SK-N-SH (cell line): Measurements from ENCODE around the gene PIGC. TPM values are rescaled to one million over a fixed set of nuclear protein-coding genes. Genes with fewer than 3 reads are reported as not detected.

Experiments used
- CTCF ChIA-PET: fragments of 300-600, 350-600 bp; formaldehyde crosslinking; extraction: SDS; loops from one replicate; lab custom pipeline; 2021; lab: Yijun Ruan, JAX
- POLR2A ChIA-PET: fragments of 350-600 bp; sonication (Branson Sonifier 250); formaldehyde crosslinking; extraction: SDS; loops from one replicate; lab custom pipeline; 2020; ENCODE audit warnings: antibody characterized with exemption, inconsistent platforms; lab: Yijun Ruan, JAX
- DNase-seq: peaks from one replicate; pipeline ENCODE4 v3.0.0; 2012
- H2AFZ ChIP-seq: fragments of 200-600 bp; sonication (generic); 2 replicates; pipeline ENCODE4 v1.8.1; 2016; ENCODE audit warnings: antibody characterized with exemption, mild to moderate bottlenecking, low read depth
- H3F3A ChIP-seq: fragments of 200-600 bp; sonication (generic); replicated peaks from 2 replicates; pipeline ENCODE3; 2016; ENCODE audit warnings: antibody characterized with exemption, mild to moderate bottlenecking; ENCODE audit not compliant: insufficient read depth
- H3K27ac ChIP-seq, 2 experiments: fragments of 200-500 bp in 1 of 2; fragments of 200-600 bp in 1 of 2; sonication (Bioruptor generic) in 1 of 2; sonication (generic), shearing (Covaris generic) in 1 of 2; 2 replicates each; pipeline versions ENCODE4 v1.5.1 to v1.6.1; 2014 to 2016; ENCODE audit warnings: low read depth in 2 of 2, inconsistent platforms in 1 of 2, low read length in 1 of 2, mild to moderate bottlenecking in 1 of 2, mixed read lengths in 1 of 2
- H3K27me3 ChIP-seq: fragments of 200-600 bp; sonication (generic), shearing (Covaris generic); 2 replicates; pipeline ENCODE4 v1.6.1; 2016; ENCODE audit warnings: mixed run types; ENCODE audit not compliant: insufficient read depth
- H3K36me3 ChIP-seq, 2 experiments: fragments of 200-500 bp in 1 of 2; fragments of 200-600 bp in 1 of 2; sonication (Bioruptor generic) in 1 of 2; sonication (generic) in 1 of 2; replicated peaks in 1 of 2; 2 replicates each; pipeline versions ENCODE3 to v1.5.1; 2014 to 2016; ENCODE audit warnings: low read length in 1 of 2, mild to moderate bottlenecking in 1 of 2; ENCODE audit not compliant: insufficient read depth in 2 of 2, control insufficient read depth in 1 of 2
- H3K4me1 ChIP-seq, 2 experiments: fragments of 200-500 bp in 1 of 2; fragments of 200-600 bp in 1 of 2; sonication (Bioruptor generic) in 1 of 2; sonication (generic), shearing (Covaris generic) in 1 of 2; 2 replicates each; pipeline versions ENCODE4 v1.5.1 to v1.6.1; 2014 to 2016; ENCODE audit warnings: low read depth in 1 of 2, low read length in 1 of 2, mixed run types in 1 of 2; ENCODE audit not compliant: insufficient read depth in 2 of 2, control insufficient read depth in 1 of 2
- H3K4me2 ChIP-seq: fragments of 200-600 bp; sonication (generic), shearing (Covaris generic); 2 replicates; pipeline ENCODE4 v1.6.1; 2017; ENCODE audit warnings: mixed run types
- H3K4me3 ChIP-seq, 2 experiments: fragments of 200-500 bp in 1 of 2; fragments of 200-600 bp in 1 of 2; sonication (Bioruptor generic) in 1 of 2; sonication (generic), shearing (Covaris generic) in 1 of 2; 2 replicates each; pipeline versions ENCODE4 v1.5.1 to v1.8.1; 2014 to 2016; ENCODE audit warnings: low read depth in 2 of 2, inconsistent platforms in 1 of 2, low read length in 1 of 2, mild to moderate bottlenecking in 1 of 2, mixed read lengths in 1 of 2, moderate library complexity in 1 of 2
- H3K79me2 ChIP-seq: fragments of 200-600 bp; sonication (generic); 2 replicates; pipeline ENCODE4 v1.8.1; 2017; ENCODE audit warnings: mild to moderate bottlenecking; ENCODE audit not compliant: insufficient read depth
- H3K9ac ChIP-seq: fragments of 200-600 bp; sonication (generic); 2 replicates; pipeline ENCODE4 v1.6.1; 2017; ENCODE audit warnings: mixed run types
- H3K9me2 ChIP-seq: fragments of 200-600 bp; sonication (generic); 2 replicates; pipeline ENCODE4 v1.6.1; 2017; ENCODE audit warnings: mixed run types
- H3K9me3 ChIP-seq: fragments of 200-600 bp; sonication (generic); 2 replicates; pipeline ENCODE4 v1.6.1; 2017; ENCODE audit warnings: mixed run types, mild to moderate bottlenecking, moderate library complexity
- H4K20me1 ChIP-seq: fragments of 200-600 bp; sonication (generic); 2 replicates; pipeline ENCODE4 v1.6.1; 2017; ENCODE audit warnings: mild to moderate bottlenecking, mixed run types; ENCODE audit not compliant: insufficient read depth
- CHD2 ChIP-seq: fragments of 150-350 bp; IDR thresholded peaks from 2 replicates; pipeline ENCODE4 v1.6.1; 2018; ENCODE audit warnings: low read length; ENCODE audit not compliant: partially characterized antibody
- EP300 ChIP-seq, 2 experiments: IDR thresholded peaks; 2 replicates each; pipeline versions ENCODE4 v1.4.0 to v1.6.1; 2012; ENCODE audit warnings: borderline replicate concordance in 1 of 2, low read depth in 1 of 2, low read length in 1 of 2
- FOSL2 ChIP-seq: IDR thresholded peaks from 2 replicates; pipeline ENCODE4 v1.4.0; 2012; ENCODE audit warnings: low read depth, mild to moderate bottlenecking, moderate library complexity, borderline replicate concordance
- GABPA ChIP-seq: IDR thresholded peaks from 2 replicates; pipeline ENCODE4 v1.4.0; 2012; ENCODE audit warnings: low read depth, mild to moderate bottlenecking
- GATA2 ChIP-seq: sonication (generic); formaldehyde crosslinking; IDR thresholded peaks from 2 replicates; pipeline ENCODE4 v1.5.0; 2020; ENCODE audit warnings: mild to moderate bottlenecking, missing genetic modification reagents
- JUND ChIP-seq: IDR thresholded peaks from 2 replicates; pipeline ENCODE4 v1.4.0; 2012
- MXI1 ChIP-seq: IDR thresholded peaks from 2 replicates; pipeline ENCODE4 v1.6.1; 2012; ENCODE audit warnings: mild to moderate bottlenecking, low read depth, low read length, improper control_type of control experiment
- NFIC ChIP-seq: IDR thresholded peaks from 2 replicates; pipeline ENCODE4 v1.4.0; 2012; ENCODE audit warnings: borderline replicate concordance
- NRF1 ChIP-seq: IDR thresholded peaks from 2 replicates; pipeline ENCODE4 v1.6.1; 2012; ENCODE audit warnings: low read depth, mild to moderate bottlenecking, low read length
- PBX3 ChIP-seq: IDR thresholded peaks from 2 replicates; pipeline ENCODE4; 2012
- POLR2AphosphoS5 ChIP-seq: IDR thresholded peaks from 2 replicates; pipeline ENCODE4 v1.6.1; 2012; ENCODE audit warnings: low read depth, low read length
- RAD21 ChIP-seq: IDR thresholded peaks from 2 replicates; pipeline ENCODE4 v1.6.1; 2012; ENCODE audit warnings: mild to moderate bottlenecking, low read length
- RCOR1 ChIP-seq: fragments of 150-350 bp; IDR thresholded peaks from 2 replicates; pipeline ENCODE4 v1.6.1; 2017; ENCODE audit warnings: antibody characterized with exemption, low read length
- SIN3A ChIP-seq: IDR thresholded peaks from 2 replicates; pipeline ENCODE4 v1.6.1; 2012; ENCODE audit warnings: low read depth, mild to moderate bottlenecking, low read length, moderate library complexity, borderline replicate concordance
- SMC3 ChIP-seq: IDR thresholded peaks from 2 replicates; pipeline ENCODE4 v1.6.1; 2012; ENCODE audit warnings: low read depth, low read length, improper control_type of control experiment
- TCF12 ChIP-seq: IDR thresholded peaks from 2 replicates; pipeline ENCODE4 v1.4.0; 2012
- USF2 ChIP-seq: fragments of 150-350 bp; IDR thresholded peaks from 2 replicates; pipeline ENCODE4 v1.6.1; 2017; ENCODE audit warnings: antibody characterized with exemption, low read length, low read depth, borderline replicate concordance
- ZBTB33 ChIP-seq: IDR thresholded peaks from 2 replicates; pipeline ENCODE4 v1.4.0; 2012; ENCODE audit warnings: low read depth, borderline replicate concordance
- WGBS: methylation state at CpG from one replicate; pipeline ENCODE4 v1.1.6; 2017; ENCODE audit warnings: low lambda C conversion rate; 5-methylcytosine and 5-hydroxymethylcytosine counted together
- polyA plus RNA-seq, 3 experiments: library from polyadenylated mRNA; depleted of rRNA; stranded (reverse); fragments of >200 nt; gene quantifications; 2 replicates each; pipeline ENCODE4 v1.2.3, GENCODE V29; 2012

The PIGC gene
- polyA plus RNA-seq, 1 of the 3 experiments (the other 2 are of a cell fraction): 20.6 TPM

GRCh38 chr1:172476218-172476811 lies 32.4 kb upstream of the PIGC start:
- Histone ChIP-seq H3K36me3 (no peaks in the 10 kb centered on the region), H3K27me3 (0 out of 2 replicates have a peak, but pooled peaks cover 5% of the 10 kb centered on the region), H3K79me2 (no peaks in the 10 kb centered on the region), H3K27ac (no peak overlapping the region), H2AFZ (no peak overlapping the region), H3F3A (no peaks in the 10 kb centered on the region), H3K4me1 (peaks cover 0 to 3% of the 10 kb centered on the region in 2 experiments; a peak in 2 of 4 replicates), H3K4me3 (no peak overlapping the region), H3K4me2 (no peak overlapping the region), H4K20me1 (no peaks in the 10 kb centered on the region), H3K9me3 (no peaks in the 10 kb centered on the region), H3K9me2 (no peaks in the 10 kb centered on the region), H3K9ac (no peak overlapping the region)
- ChIA-PET CTCF (no interaction called here), POLR2A (no interaction called here)
- WGBS: 67% methylated on average over 4 of the region's 4 CpGs
- no peak for TF ChIP-seq RAD21
- TF ChIP-seq GABPA: no peak
- no peak for TF ChIP-seq NRF1
- no peak for TF ChIP-seq FOSL2
- TF ChIP-seq SIN3A: no peak
- TF ChIP-seq USF2: no peak
- no peak for TF ChIP-seq TCF12
- no peak for TF ChIP-seq RCOR1
- no peak for TF ChIP-seq EP300 (IDR thresholded peaks at IDR 0.05; ENCODE audit: borderline replicate concordance in 1 of 2, low read depth in 1 of 2, low read length in 1 of 2)
- no peak for TF ChIP-seq SMC3
- no peak for TF ChIP-seq JUND
- TF ChIP-seq NFIC: no peak
- no peak for TF ChIP-seq MXI1
- TF ChIP-seq ZBTB33: no peak
- TF ChIP-seq PBX3: no peak
- TF ChIP-seq POLR2AphosphoS5: no peak
- no peak for TF ChIP-seq GATA2
- no peak for TF ChIP-seq CHD2
- no peak for DNase-seq
